K562 (cell line): ENCODE results near the gene PRICKLE2. TPM values are rescaled to one million over a fixed set of nuclear protein-coding genes. Genes with fewer than 3 reads are reported as not detected.

ENCODE experiments used
- ATAC-seq: fragments of 200-7000 bp; cut with Tn5 transposase; 3 replicates; pipeline ENCODE4 v1.9.1; 2020; ENCODE audit warnings: moderate library complexity
- BruUV-seq: library from RNA; stranded (reverse); fragments of 400-500 nt; replicated peaks from 2 replicates; lab custom pipeline; 2021; lab: Mats Ljungman, UMichigan
- CTCF ChIA-PET: fragments of 300-600 bp; formaldehyde crosslinking; extraction: SDS; loops from one replicate; lab custom pipeline; 2021; ENCODE audit warnings: low intra/inter-chr PET ratio; lab: Yijun Ruan, JAX
- POLR2A ChIA-PET: fragments of 300-600, 350-650 bp; sonication (Branson Sonifier 250); formaldehyde crosslinking; extraction: SDS; loops from one replicate; lab custom pipeline; 2021; ENCODE audit warnings: antibody characterized with exemption, inconsistent platforms; lab: Yijun Ruan, JAX
- DNase-seq, 4 experiments: peaks; one replicate each; pipeline versions ENCODE4 v3.0.0 to v3.0.0-alpha.2; 2011 to 2018; ENCODE audit warnings: low spot score in 3 of 4, mixed read lengths in 3 of 4; ENCODE audit errors: extremely low read depth in 1 of 4
- FAIRE-seq: peaks from 2 replicates; lab custom pipeline; 2011; peaks lifted over from hg19 to GRCh38; lab: Jason Lieb, UNC
- H2AFZ ChIP-seq: 2 replicates; pipeline ENCODE4 v1.6.0; 2011; ENCODE audit warnings: low read depth, low read length, control low read depth, inconsistent platforms
- H3K27ac ChIP-seq: fragments of 200-600 bp; 3 replicates; pipeline ENCODE4 v1.8.0; 2011; ENCODE audit warnings: low read depth, mild to moderate bottlenecking, control low read depth, inconsistent platforms, low read length, moderate library complexity, mixed read lengths; ENCODE audit errors: extremely low read depth
- H3K27me3 ChIP-seq, 2 experiments: fragments of 300-600 bp in 1 of 2; 2 replicates in 1 of 2; 3 replicates in 1 of 2; pipeline versions ENCODE4 v1.6.0 to v1.8.0; 2011; ENCODE audit warnings: inconsistent platforms in 2 of 2, low read length in 2 of 2, mild to moderate bottlenecking in 1 of 2, mixed read lengths in 1 of 2, moderate library complexity in 1 of 2; ENCODE audit not compliant: control insufficient read depth in 2 of 2, insufficient read depth in 2 of 2
- H3K36me3 ChIP-seq: fragments of 300-600 bp; 3 replicates; pipeline ENCODE4 v1.8.0; 2011; ENCODE audit warnings: mild to moderate bottlenecking, low read length, inconsistent platforms; ENCODE audit not compliant: control insufficient read depth, insufficient read depth
- H3K4me1 ChIP-seq, 2 experiments: fragments of 200-600 bp in 1 of 2; replicated peaks in 1 of 2; 2 replicates in 1 of 2; 3 replicates in 1 of 2; pipeline versions ENCODE4 v1.5.1 to v1.8.0; 2011; ENCODE audit warnings: inconsistent platforms in 2 of 2, low read length in 2 of 2, mild to moderate bottlenecking in 1 of 2, mixed read lengths in 1 of 2, moderate library complexity in 1 of 2; ENCODE audit not compliant: control insufficient read depth in 2 of 2, insufficient read depth in 2 of 2
- H3K4me2 ChIP-seq: 2 replicates; pipeline ENCODE4 v1.6.1; 2011; ENCODE audit warnings: low read length, control low read depth, inconsistent platforms, mixed read lengths; ENCODE audit not compliant: insufficient read depth
- H3K4me3 ChIP-seq: fragments of 200-600 bp; sonication (generic), shearing (Covaris generic); 2 replicates; pipeline ENCODE4 v1.5.1; 2016; ENCODE audit warnings: control low read depth, inconsistent platforms
- H3K79me2 ChIP-seq: fragments of 200-600 bp; 3 replicates; pipeline ENCODE4 v1.8.0; 2011; ENCODE audit warnings: low read length, inconsistent platforms; ENCODE audit not compliant: control insufficient read depth, insufficient read depth
- H3K9ac ChIP-seq, 2 experiments: 2 replicates each; pipeline versions ENCODE4 v1.6.0 to v1.6.1; 2011; ENCODE audit warnings: low read depth in 2 of 2, low read length in 2 of 2, control low read depth in 1 of 2, inconsistent platforms in 1 of 2, mild to moderate bottlenecking in 1 of 2, mixed read lengths in 1 of 2; ENCODE audit not compliant: insufficient read depth in 1 of 2
- H3K9me1 ChIP-seq: one replicate; pipeline ENCODE4 v1.6.0; 2011; ENCODE audit warnings: inconsistent platforms, mild to moderate bottlenecking, low read length, moderate library complexity; ENCODE audit not compliant: control insufficient read depth, insufficient read depth
- H3K9me3 ChIP-seq: replicated peaks from 2 replicates; pipeline ENCODE4 v1.5.1; 2011; ENCODE audit warnings: low read depth, low read length, inconsistent platforms; ENCODE audit not compliant: control insufficient read depth, insufficient read depth
- H4K20me1 ChIP-seq: replicated peaks from 2 replicates; pipeline ENCODE4 v1.6.1; 2011; ENCODE audit warnings: low read length, inconsistent platforms, mixed read lengths; ENCODE audit not compliant: control insufficient read depth, insufficient read depth
- CBX2 ChIP-seq: fragments of 200-600 bp; sonication (generic); IDR thresholded peaks from one replicate; pipeline ENCODE4 v1.6.1; 2012; ENCODE audit warnings: mild to moderate bottlenecking, low read length, inconsistent platforms; ENCODE audit not compliant: insufficient read depth, poor library complexity, severe bottlenecking
- HLTF ChIP-seq: fragments of 450-650 bp; IDR thresholded peaks from 2 replicates; pipeline ENCODE4 v1.6.1; 2016
- HMG20A ChIP-seq: fragments of 450-650 bp; formaldehyde crosslinking; conservative IDR thresholded peaks from 2 replicates; pipeline ENCODE4 v1.4.0; 2020; ENCODE audit warnings: mild to moderate bottlenecking, mixed read lengths
- RFX5 ChIP-seq: IDR thresholded peaks from 2 replicates; pipeline ENCODE4 v1.6.1; 2011; ENCODE audit warnings: low read depth, mild to moderate bottlenecking, improper control_type of control experiment, low read length
- ZNF316 ChIP-seq: fragments of 450-650 bp; IDR thresholded peaks from 2 replicates; pipeline ENCODE4 v1.6.1; 2016
- ZNF830 ChIP-seq: fragments of 250-450 bp; sonication (Bioruptor Pico); IDR thresholded peaks from 2 replicates; pipeline ENCODE4 v1.5.0; 2021; ENCODE audit warnings: mild to moderate bottlenecking
- WGBS: fragments of 100-300 bp; shearing (Covaris generic); methylation state at CpG from one replicate; pipeline ENCODE4 v1.1.6; 2016; ENCODE audit warnings: low coverage, mixed read lengths; ENCODE audit not compliant: insufficient coverage; ENCODE audit errors: missing lambda C conversion rate; 5-methylcytosine and 5-hydroxymethylcytosine counted together
- in situ Hi-C: fragments of 300-500 bp; cut with MboI; formaldehyde crosslinking; loops from 4 replicates; pipeline ENCODE4 v1.15.0; 2018; ENCODE audit warnings: inconsistent platforms, mixed read lengths
- intact Hi-C: fragments of 100-400 bp; cut with micrococcal nuclease; formaldehyde crosslinking; loops from 2 replicates; pipeline ENCODE4 v1.14.2; 2022
- polyA plus RNA-seq, 8 experiments: library from polyadenylated mRNA; depleted of rRNA in 4 of 8; stranded (reverse) in 5 of 8; unstranded in 3 of 8; fragments of >200 nt; fragmentation: Nextera tagmentation in 2 of 8; fragmentation: Illumina TruSeq in 1 of 8; extraction: Ambion mirVana in 2 of 8; extraction: Trizol in 1 of 8; gene quantifications; 2 replicates each; pipeline versions ENCODE4 v1.2.1 to v1.2.3, GENCODE V29; 2011 to 2014; ENCODE audit warnings: inconsistent platforms in 1 of 8, missing spikeins in 1 of 8
- total RNA-seq, 7 experiments: library from RNA; depleted of rRNA in 6 of 7; stranded (reverse); fragments of >200 nt in 6 of 7; fragmentation: Illumina TruSeq in 2 of 7; extraction: Trizol in 2 of 7; gene quantifications; 2 replicates each; pipeline versions ENCODE4 v1.2.1 to v1.2.3, GENCODE V29; 2011 to 2021; ENCODE audit warnings: low replicate concordance in 1 of 7
- TF ChIP-seq, protein P1 (sequence below): IDR thresholded peaks from 2 replicates; pipeline ENCODE4 v1.6.1; 2011; ENCODE audit not compliant: insufficient read length; ENCODE audit errors: extremely low read depth
- TF ChIP-seq, protein P2 (sequence below): fragments of 200-400 bp; formaldehyde crosslinking; IDR thresholded peaks from 2 replicates; pipeline ENCODE4 v1.6.1; 2017; ENCODE audit warnings: mild to moderate bottlenecking, low read depth, low read length, moderate library complexity
- TF ChIP-seq, protein P3 (sequence below), 3 experiments: fragments of 200-800 bp in 1 of 3; fragments of 250-450 bp in 1 of 3; fragments of 450-650 bp in 1 of 3; sonication (Bioruptor Pico) in 1 of 3; sonication (Bioruptor generic) in 1 of 3; formaldehyde crosslinking in 1 of 3; IDR thresholded peaks; 2 replicates each; pipeline versions ENCODE4 v1.6.1 to v1.8.0; 2016 to 2022; ENCODE audit warnings: mild to moderate bottlenecking in 2 of 3, missing genetic modification characterization in 2 of 3, missing compliant biosample characterization in 1 of 3, moderate library complexity in 1 of 3

The PRICKLE2 gene
- total and polyA plus RNA-seq, 9 of the 15 experiments (the other 6 are each of a cell fraction or from before 2014, with no cell fraction given): 0.07 to 0.09 TPM; not detected in 7

DNA sequence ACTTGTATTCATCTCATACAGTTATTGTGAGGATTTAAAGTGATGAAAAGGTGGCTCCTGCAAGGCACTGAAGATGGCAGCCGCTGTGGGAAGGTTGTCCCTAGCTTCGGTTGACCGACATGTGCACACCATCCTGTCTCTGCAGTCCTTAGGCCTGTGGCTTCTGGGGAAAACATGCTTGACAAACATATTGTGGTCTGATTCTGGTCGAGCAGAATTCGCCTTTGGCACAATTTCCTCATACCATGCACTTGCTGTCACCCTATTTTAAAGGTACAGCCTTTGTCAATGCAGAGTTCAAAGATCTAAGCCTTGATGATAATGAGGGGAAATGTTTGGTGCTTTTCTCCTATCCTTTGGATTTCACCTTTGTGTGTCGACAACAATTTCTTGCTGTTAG lies 50.9 kb downstream of the PRICKLE2 start:
- in situ Hi-C loops (no loop called here), intact Hi-C loops (no loop called here)
- H3K27ac ChIP-seq: no peak overlapping the region
- ATAC-seq (no peak), DNase-seq (no peak), FAIRE-seq (no peak)
- H3K9ac ChIP-seq: no peak overlapping the region
- no peaks in the 10 kb centered on the region for H3K9me1 ChIP-seq
- POLR2A ChIA-PET: no interaction called here
- no TSS peak for BruUV-seq
- no peaks in the 10 kb centered on the region; a peak in 1 of 5 replicates for H3K27me3 ChIP-seq
- TF ChIP-seq ZNF316 (no peak), HMG20A (CRISPR knock-in tag) (no peak), ZNF830 (no peak)
- TF ChIP-seq, protein P1, sequence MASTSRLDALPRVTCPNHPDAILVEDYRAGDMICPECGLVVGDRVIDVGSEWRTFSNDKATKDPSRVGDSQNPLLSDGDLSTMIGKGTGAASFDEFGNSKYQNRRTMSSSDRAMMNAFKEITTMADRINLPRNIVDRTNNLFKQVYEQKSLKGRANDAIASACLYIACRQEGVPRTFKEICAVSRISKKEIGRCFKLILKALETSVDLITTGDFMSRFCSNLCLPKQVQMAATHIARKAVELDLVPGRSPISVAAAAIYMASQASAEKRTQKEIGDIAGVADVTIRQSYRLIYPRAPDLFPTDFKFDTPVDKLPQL: no peak
- H3K4me1 ChIP-seq: no peaks in the 10 kb centered on the region
- 0% methylated on average over 6 of the region's 6 CpGs for WGBS
- no peak overlapping the region for H3K4me3 ChIP-seq
- H4K20me1 ChIP-seq: no peaks in the 10 kb centered on the region
- CTCF ChIA-PET: no interaction called here
- H3K9me3 ChIP-seq: no peaks in the 10 kb centered on the region
- H2AFZ ChIP-seq: no peak overlapping the region
- no peaks in the 10 kb centered on the region for H3K79me2 ChIP-seq
- H3K36me3 ChIP-seq: no peaks in the 10 kb centered on the region
- H3K4me2 ChIP-seq: no peak overlapping the region

DNA sequence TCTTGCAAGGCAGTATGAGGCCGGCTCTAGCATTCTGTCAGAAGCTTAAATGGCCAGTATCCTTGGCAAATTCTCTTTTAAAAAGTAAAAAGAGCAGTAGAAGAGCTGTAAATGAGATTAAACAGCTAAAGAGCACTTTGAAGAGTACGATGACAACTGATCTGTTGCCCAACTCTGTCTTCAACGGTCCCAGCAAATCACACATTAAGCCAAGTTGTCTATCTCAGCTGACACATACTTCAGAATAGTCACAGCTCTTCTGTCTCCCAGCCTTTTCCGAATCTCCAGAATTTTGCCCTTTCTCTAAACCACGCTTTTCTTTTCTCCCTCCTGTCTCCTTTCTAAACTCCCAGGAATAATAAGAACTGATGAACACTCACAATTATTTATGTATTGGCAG lies 51.7 kb downstream of the PRICKLE2 start:
- in situ Hi-C loops (no loop called here), intact Hi-C loops (no loop called here)
- Histone ChIP-seq H3K4me2 (no peak overlapping the region), H3K4me3 (no peak overlapping the region), H3K79me2 (no peaks in the 10 kb centered on the region), H3K9ac (no peak overlapping the region), H3K4me1 (no peaks in the 10 kb centered on the region), H3K36me3 (no peaks in the 10 kb centered on the region), H3K27me3 (no peaks in the 10 kb centered on the region; a peak in 1 of 5 replicates), H3K9me1 (no peaks in the 10 kb centered on the region), H4K20me1 (no peaks in the 10 kb centered on the region), H3K9me3 (no peaks in the 10 kb centered on the region), H2AFZ (no peak overlapping the region), H3K27ac (no peak overlapping the region)
- POLR2A ChIA-PET: no interaction called here
- no peak for ATAC-seq
- CTCF ChIA-PET: no interaction called here
- FAIRE-seq: no peak
- WGBS: 2% methylated on average over 4 of the region's 5 CpGs
- no TSS peak for BruUV-seq
- DNase-seq: no peak
- TF ChIP-seq, protein P2, sequence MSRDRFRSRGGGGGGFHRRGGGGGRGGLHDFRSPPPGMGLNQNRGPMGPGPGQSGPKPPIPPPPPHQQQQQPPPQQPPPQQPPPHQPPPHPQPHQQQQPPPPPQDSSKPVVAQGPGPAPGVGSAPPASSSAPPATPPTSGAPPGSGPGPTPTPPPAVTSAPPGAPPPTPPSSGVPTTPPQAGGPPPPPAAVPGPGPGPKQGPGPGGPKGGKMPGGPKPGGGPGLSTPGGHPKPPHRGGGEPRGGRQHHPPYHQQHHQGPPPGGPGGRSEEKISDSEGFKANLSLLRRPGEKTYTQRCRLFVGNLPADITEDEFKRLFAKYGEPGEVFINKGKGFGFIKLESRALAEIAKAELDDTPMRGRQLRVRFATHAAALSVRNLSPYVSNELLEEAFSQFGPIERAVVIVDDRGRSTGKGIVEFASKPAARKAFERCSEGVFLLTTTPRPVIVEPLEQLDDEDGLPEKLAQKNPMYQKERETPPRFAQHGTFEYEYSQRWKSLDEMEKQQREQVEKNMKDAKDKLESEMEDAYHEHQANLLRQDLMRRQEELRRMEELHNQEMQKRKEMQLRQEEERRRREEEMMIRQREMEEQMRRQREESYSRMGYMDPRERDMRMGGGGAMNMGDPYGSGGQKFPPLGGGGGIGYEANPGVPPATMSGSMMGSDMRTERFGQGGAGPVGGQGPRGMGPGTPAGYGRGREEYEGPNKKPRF: no peak
- TF ChIP-seq CBX2: no peak
- TF ChIP-seq RFX5: no peak
- TF ChIP-seq, protein P3, sequence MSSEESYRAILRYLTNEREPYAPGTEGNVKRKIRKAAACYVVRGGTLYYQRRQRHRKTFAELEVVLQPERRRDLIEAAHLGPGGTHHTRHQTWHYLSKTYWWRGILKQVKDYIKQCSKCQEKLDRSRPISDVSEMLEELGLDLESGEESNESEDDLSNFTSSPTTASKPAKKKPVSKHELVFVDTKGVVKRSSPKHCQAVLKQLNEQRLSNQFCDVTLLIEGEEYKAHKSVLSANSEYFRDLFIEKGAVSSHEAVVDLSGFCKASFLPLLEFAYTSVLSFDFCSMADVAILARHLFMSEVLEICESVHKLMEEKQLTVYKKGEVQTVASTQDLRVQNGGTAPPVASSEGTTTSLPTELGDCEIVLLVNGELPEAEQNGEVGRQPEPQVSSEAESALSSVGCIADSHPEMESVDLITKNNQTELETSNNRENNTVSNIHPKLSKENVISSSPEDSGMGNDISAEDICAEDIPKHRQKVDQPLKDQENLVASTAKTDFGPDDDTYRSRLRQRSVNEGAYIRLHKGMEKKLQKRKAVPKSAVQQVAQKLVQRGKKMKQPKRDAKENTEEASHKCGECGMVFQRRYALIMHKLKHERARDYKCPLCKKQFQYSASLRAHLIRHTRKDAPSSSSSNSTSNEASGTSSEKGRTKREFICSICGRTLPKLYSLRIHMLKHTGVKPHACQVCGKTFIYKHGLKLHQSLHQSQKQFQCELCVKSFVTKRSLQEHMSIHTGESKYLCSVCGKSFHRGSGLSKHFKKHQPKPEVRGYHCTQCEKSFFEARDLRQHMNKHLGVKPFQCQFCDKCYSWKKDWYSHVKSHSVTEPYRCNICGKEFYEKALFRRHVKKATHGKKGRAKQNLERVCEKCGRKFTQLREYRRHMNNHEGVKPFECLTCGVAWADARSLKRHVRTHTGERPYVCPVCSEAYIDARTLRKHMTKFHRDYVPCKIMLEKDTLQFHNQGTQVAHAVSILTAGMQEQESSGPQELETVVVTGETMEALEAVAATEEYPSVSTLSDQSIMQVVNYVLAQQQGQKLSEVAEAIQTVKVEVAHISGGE (CRISPR knock-in tag; IDR thresholded peaks at IDR 0.05): peak in 1 of 3 experiments; percentile 61; a peak in 2 of 6 replicates
- no peak for TF ChIP-seq HLTF
